ENCODE results near the gene GOT2.
"Not testable (repeated sequence)": the region's sequence is repeated elsewhere in the genome, so short reads cannot be mapped to it uniquely, and the experiment has no call there.

The GOT2 gene

DNA sequence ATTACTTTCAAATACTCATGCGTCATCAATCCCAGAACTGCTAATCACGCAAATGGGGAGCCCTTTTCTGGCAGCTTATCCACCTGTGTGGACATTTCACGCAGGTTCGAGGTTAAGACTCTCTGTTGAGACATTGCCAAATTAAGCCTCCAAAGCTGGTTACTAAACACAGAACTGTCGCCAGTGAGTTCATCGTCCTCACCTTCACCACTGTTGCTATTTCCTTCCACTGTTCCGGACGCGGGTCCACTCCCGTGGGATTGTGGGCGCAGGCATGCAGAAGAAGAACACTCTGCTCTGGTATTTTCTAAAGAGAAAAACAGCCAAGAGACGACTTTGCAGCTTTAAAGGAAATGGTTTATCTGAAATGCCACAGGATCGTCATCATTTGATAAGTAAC is 16.1 kb downstream of the GOT2 start:
- TF ChIP-seq, protein P1, sequence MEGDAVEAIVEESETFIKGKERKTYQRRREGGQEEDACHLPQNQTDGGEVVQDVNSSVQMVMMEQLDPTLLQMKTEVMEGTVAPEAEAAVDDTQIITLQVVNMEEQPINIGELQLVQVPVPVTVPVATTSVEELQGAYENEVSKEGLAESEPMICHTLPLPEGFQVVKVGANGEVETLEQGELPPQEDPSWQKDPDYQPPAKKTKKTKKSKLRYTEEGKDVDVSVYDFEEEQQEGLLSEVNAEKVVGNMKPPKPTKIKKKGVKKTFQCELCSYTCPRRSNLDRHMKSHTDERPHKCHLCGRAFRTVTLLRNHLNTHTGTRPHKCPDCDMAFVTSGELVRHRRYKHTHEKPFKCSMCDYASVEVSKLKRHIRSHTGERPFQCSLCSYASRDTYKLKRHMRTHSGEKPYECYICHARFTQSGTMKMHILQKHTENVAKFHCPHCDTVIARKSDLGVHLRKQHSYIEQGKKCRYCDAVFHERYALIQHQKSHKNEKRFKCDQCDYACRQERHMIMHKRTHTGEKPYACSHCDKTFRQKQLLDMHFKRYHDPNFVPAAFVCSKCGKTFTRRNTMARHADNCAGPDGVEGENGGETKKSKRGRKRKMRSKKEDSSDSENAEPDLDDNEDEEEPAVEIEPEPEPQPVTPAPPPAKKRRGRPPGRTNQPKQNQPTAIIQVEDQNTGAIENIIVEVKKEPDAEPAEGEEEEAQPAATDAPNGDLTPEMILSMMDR (conservative IDR thresholded peaks at IDR 0.05; ENCODE audit: low read depth, low read length) = no peak
- no peak for DNase-seq (ENCODE audit: low read depth)
- no peak overlapping the region for H3K4me3 ChIP-seq (ENCODE audit: low read depth, low read length)

DNA sequence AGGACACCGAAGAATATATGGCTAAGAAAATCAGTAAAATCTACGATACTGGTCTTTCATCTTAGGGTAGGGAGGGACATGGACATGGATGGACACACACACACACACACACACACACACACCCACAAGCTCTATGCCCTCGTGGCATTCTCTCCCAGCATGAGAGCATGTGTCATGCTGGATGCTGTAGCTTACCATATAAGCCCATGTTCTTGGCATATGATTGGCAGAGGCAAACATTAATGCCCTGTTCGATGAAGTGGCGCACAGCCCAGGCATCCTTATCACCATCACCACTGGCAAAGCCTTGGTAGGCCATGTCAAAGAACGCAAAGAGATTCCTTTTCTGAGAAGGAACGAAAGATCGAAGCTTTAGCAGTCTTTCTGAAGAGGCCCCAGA is 17.6 kb downstream of the GOT2 start:
- TF ChIP-seq, protein P1 (conservative IDR thresholded peaks at IDR 0.05; ENCODE audit: low read depth, low read length) = no peak
- no peak overlapping the region for H3K4me3 ChIP-seq (ENCODE audit: low read depth, low read length)
- DNase-seq (ENCODE audit: low read depth) = no peak

DNA sequence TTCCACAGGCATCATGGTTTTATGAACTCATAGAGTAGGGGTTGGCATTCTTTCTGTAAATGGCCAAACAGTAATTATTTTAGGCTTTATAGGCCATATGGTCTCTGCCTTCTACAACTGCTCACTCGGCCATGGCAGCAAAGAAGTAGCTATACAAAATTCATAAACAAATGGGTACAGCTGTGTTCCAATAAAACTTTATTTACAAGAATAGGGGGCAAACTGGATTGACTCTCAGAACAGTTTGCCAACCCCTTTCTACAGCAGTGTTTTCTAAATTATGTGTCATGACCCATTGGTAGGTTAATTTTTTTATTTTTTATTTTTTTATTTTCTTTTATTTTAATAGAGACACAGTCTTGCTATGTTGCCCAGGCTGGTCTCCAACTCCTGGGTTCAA is 20.4 kb downstream of the GOT2 start:
- TF ChIP-seq, protein P1 (conservative IDR thresholded peaks at IDR 0.05; ENCODE audit: low read depth, low read length) = no peak
- no peak for DNase-seq (ENCODE audit: low read depth)
- no peak overlapping the region for H3K4me3 ChIP-seq (ENCODE audit: low read depth, low read length)

DNA sequence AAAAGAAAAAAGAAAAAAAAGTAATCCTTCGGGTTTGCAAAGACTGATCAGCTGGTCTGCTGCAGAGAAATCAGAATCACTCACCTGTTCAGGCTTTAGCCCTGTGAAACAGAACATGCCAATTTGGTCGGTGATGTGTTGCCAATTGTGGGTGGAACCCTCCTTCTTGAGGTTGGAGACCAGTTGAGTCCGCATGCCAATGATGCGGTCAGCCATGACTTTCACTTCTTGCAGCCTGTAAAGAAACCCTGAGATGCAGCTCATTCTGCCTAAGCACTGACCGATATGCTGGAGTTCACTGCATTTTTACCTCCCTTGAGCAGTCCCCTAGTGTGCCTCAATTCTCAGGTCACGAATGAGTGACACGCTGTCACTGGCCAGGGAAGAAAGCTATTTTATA is 24.8 kb downstream of the GOT2 start:
- H3K4me3 ChIP-seq (ENCODE audit: low read depth, low read length) = no peak overlapping the region
- TF ChIP-seq, protein P1 (conservative IDR thresholded peaks at IDR 0.05; ENCODE audit: low read depth, low read length) = no peak
- DNase-seq (ENCODE audit: low read depth) = no peak

DNA sequence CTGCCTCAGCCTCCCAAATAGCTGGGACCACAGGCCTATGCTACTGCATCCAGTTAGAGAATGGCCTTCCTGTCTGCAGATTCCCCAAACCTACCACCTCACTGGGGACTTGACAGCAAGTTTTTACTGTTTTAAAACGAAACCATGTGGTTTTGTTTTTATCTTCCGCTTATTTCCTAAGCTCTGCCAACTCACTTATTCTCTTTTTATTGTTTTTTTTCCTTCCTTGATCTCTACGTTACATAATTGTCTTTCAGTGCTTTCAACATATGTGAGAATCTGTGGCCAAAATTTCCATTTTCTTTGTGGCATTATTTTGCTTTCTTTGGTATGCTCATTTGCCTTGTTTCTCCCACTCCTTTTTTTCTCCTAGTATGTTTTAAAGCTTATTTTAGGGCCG is 35.0 kb downstream of the GOT2 start:
- DNase-seq (ENCODE audit: low read depth) = no peak
- TF ChIP-seq, protein P1 (conservative IDR thresholded peaks at IDR 0.05; ENCODE audit: low read depth, low read length) = no peak
- no peak overlapping the region for H3K4me3 ChIP-seq (ENCODE audit: low read depth, low read length)

DNA sequence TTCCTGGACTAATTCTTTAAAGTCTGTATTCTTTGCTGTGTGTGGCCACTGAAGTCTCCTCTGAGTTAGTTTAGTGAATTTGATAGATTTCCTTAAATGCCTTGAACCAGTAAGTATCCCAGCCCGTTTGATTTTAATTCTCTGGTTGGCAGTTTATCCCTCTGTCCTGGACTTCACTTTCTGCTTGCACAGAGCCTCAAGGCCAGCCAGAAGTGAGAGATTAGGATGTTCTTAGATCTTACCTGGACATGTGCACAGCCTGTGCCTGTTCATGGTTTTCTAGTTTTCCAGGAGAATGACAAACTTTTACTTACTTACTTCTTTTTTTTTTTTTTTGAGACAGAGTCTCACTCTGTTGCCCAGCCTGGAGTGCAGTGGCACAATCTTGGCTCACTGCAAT is 38.7 kb downstream of the GOT2 start:
- DNase-seq (ENCODE audit: low read depth) = no peak
- no peak overlapping the region for H3K4me3 ChIP-seq (ENCODE audit: low read depth, low read length)
- TF ChIP-seq, protein P1 (conservative IDR thresholded peaks at IDR 0.05; ENCODE audit: low read depth, low read length) = no peak

DNA sequence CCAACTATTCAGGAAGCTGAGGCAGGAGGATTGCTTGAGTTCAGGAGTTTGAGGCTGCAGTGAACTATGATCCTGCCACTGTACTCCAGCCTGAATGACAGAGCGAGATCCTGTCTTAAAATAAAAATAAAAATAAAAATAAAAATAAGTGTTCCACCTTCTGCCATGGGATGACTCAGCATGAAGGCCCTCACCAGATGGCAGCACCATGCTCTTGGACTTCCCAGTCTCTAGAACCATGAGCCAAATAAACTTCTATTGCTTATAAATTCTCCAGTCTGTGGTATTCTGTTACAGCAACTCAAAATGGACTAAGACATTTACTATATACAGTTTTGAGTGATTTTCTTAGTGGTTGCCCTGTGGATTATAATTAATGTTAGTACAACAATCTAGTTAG is 41.7 kb downstream of the GOT2 start:
- TF ChIP-seq, protein P1 (conservative IDR thresholded peaks at IDR 0.05; ENCODE audit: low read depth, low read length) = no peak
- no peak for DNase-seq (ENCODE audit: low read depth)
- H3K4me3 ChIP-seq (ENCODE audit: low read depth, low read length) = no peak overlapping the region

DNA sequence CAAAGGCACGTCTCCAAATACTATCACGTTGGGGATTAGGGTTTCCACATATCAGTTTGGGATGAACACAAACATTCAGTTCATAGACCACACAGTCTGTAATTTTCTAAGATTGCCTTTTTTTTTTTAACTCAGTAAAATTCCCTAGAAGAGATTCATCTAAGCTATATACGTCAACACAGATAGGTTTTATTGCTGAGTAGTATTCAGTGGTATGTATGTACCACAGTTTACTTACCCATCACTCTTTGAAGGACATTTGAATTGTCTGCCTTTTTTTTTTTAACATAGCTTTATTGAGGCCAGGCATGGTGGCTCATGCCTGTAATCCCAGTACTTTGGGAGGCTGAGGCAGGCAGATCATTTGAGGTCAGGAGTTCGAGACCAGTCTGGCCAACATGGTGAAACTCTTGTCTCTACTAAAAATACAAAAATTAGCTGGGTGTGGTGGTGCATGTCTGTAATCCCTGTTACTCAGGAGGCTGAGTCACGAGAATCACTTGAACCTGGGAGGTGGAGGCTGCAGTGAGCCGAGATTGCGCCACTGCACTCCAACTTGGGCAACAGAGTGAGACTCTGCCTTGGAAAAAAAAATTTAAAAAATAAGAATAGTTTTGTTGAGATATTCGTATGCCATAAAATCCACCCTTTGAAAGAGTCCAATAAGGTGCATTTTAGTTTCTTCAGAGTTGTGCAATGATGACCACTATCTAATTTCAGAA is 47.0 kb downstream of the GOT2 start:
- H3K4me3 ChIP-seq (ENCODE audit: low read depth, low read length) = not testable (repeated sequence)
- DNase-seq (ENCODE audit: low read depth) = peak; percentile 25
